Mucosa of gallbladder (tissue), 1 donor: Measurements from ENCODE around the gene TYMP. TPM values are rescaled to one million over a fixed set of nuclear protein-coding genes. Genes with fewer than 3 reads are reported as not detected.

Source experiments
- DNase-seq: peaks from one replicate; pipeline ENCODE4 v3.0.0-alpha.2; 2020; ENCODE audit warnings: low spot score
- total RNA-seq: library from RNA; stranded (reverse); gene quantifications from one replicate; pipeline ENCODE4 v1.2.1, GENCODE V29; 2021
- donor health status: DM: no; HTN: no; CAD: no.

TYMP gene
- total RNA-seq = 34.8 TPM

- peak; percentile 78 for DNase-seq
These were observed at the start of gene TYMP for GRCh38 chr22:50529897-50530579. TSS of gene TYMP (minus strand) at chr22:50530012. CDS start at chr22:50529709, 303 bp downstream.

- no peak for DNase-seq
These were observed 49.0 kb upstream of the TYMP start for GRCh38 chr22:50578776-50579310.

GRCh38 chr22:50577987-50578775 lies 48.4 kb upstream of the TYMP start, which contains the start of gene CPT1B:
TSS of gene CPT1B (minus strand) at chr22:50578427. CDS start at chr22:50577915, 512 bp downstream.
- DNase-seq = no peak

GRCh38 chr22:50577697-50577986 lies 47.8 kb upstream of the TYMP start:
- no peak for DNase-seq

GRCh38 chr22:50576806-50577696 lies 47.2 kb upstream of the TYMP start:
- DNase-seq = no peak

- DNase-seq = no peak
These were observed 46.3 kb upstream of the TYMP start for GRCh38 chr22:50576070-50576469.

GRCh38 chr22:50575426-50575941 lies 45.7 kb upstream of the TYMP start:
- DNase-seq = no peak

- no peak for DNase-seq
These were observed 44.6 kb upstream of the TYMP start for GRCh38 chr22:50574383-50574755.

GRCh38 chr22:50573491-50574382 lies 43.9 kb upstream of the TYMP start:
- DNase-seq = no peak

GRCh38 chr22:50572965-50573364 lies 43.2 kb upstream of the TYMP start:
- DNase-seq = no peak

- DNase-seq = no peak
These were observed 41.7 kb upstream of the TYMP start for GRCh38 chr22:50571264-50572175.

- DNase-seq = no peak
These were observed 41.0 kb upstream of the TYMP start for GRCh38 chr22:50570861-50571260.

GRCh38 chr22:50569896-50570535 lies 40.2 kb upstream of the TYMP start:
- DNase-seq = no peak

GRCh38 chr22:50569041-50569459 lies 39.2 kb upstream of the TYMP start:
- no peak for DNase-seq

- DNase-seq = no peak
These were observed 38.8 kb upstream of the TYMP start for GRCh38 chr22:50568626-50569025.

- DNase-seq = no peak
These were observed 38.0 kb upstream of the TYMP start for GRCh38 chr22:50567721-50568252.

- DNase-seq = no peak
These were observed 34.5 kb upstream of the TYMP start for GRCh38 chr22:50564289-50564688.

- DNase-seq = no peak
These were observed 33.8 kb upstream of the TYMP start for GRCh38 chr22:50563413-50564160.
